H1 (cell line): ENCODE measurements around the gene NEB. TPM values are rescaled to one million over a fixed set of nuclear protein-coding genes. Genes with fewer than 3 reads are reported as not detected.
A peak's percentile ranks its signal among the peaks of the same experiment; 100 is the strongest.

Experiments used
- CTCF ChIA-PET: fragments of 300-600 bp; sonication (Branson Sonifier 250); formaldehyde crosslinking; loops from one replicate; lab custom pipeline; 2021; ENCODE audit not compliant: partially characterized antibody; lab: Charles Lee
- POLR2A ChIA-PET: fragments of 300-600 bp; sonication (Branson Sonifier 250); formaldehyde crosslinking; loops from one replicate; lab custom pipeline; 2021; ENCODE audit warnings: inconsistent platforms; ENCODE audit not compliant: partially characterized antibody; lab: Charles Lee
- DNase-seq, 2 experiments: peaks; one replicate each; pipeline versions ENCODE4 v3.0.0 to v3.0.0-alpha.2; 2010 to 2022; ENCODE audit warnings: low spot score in 2 of 2, low read depth in 1 of 2, mixed read lengths in 1 of 2
- FAIRE-seq: peaks from 2 replicates; lab custom pipeline; 2011; peaks lifted over from hg19 to GRCh38; lab: Jason Lieb, UNC
- H2AFZ ChIP-seq: 2 replicates; pipeline ENCODE4 v1.8.1; 2012; ENCODE audit warnings: low read length, inconsistent platforms
- H2AK5ac ChIP-seq: 2 replicates; pipeline ENCODE4 v1.6.1; 2013; ENCODE audit warnings: low read depth, low read length
- H2BK120ac ChIP-seq: replicated peaks from 2 replicates; pipeline ENCODE3; 2013; ENCODE audit warnings: low read depth, low read length, inconsistent platforms
- H2BK12ac ChIP-seq: 2 replicates; pipeline ENCODE4 v1.6.1; 2013; ENCODE audit warnings: low read depth, low read length
- H2BK15ac ChIP-seq: 2 replicates; pipeline ENCODE4 v1.6.1; 2013; ENCODE audit warnings: low read length
- H2BK20ac ChIP-seq: 2 replicates; pipeline ENCODE4 v1.6.1; 2013; ENCODE audit warnings: low read length
- H2BK5ac ChIP-seq: 2 replicates; pipeline ENCODE4 v1.6.1; 2013; ENCODE audit warnings: low read depth, low read length
- H3K14ac ChIP-seq: 2 replicates; pipeline ENCODE4 v1.6.1; 2013; ENCODE audit warnings: inconsistent platforms; ENCODE audit not compliant: insufficient read length
- H3K18ac ChIP-seq: 2 replicates; pipeline ENCODE4 v1.6.1; 2013; ENCODE audit warnings: low read length; ENCODE audit errors: extremely low read depth
- H3K23ac ChIP-seq: 2 replicates; pipeline ENCODE4 v1.6.1; 2013; ENCODE audit warnings: inconsistent platforms; ENCODE audit not compliant: insufficient read length
- H3K23me2 ChIP-seq: 2 replicates; pipeline ENCODE4 v1.6.1; 2013; ENCODE audit warnings: low read depth, low read length
- H3K27ac ChIP-seq: 2 replicates; pipeline ENCODE4 v1.6.1; 2011; ENCODE audit warnings: low read depth, low read length, inconsistent platforms
- H3K27me3 ChIP-seq, 4 experiments: replicated peaks in 1 of 4; 1 replicate in 1 of 4; 2 replicates in 3 of 4; pipeline versions ENCODE4 v1.6.1 to v1.8.1; 2011 to 2013; ENCODE audit warnings: low read length in 3 of 4, mild to moderate bottlenecking in 3 of 4, inconsistent platforms in 2 of 4, mixed read lengths in 2 of 4, moderate library complexity in 1 of 4; ENCODE audit not compliant: control insufficient read depth in 3 of 4, insufficient read depth in 3 of 4; ENCODE audit errors: extremely low read depth in 1 of 4
- H3K36me3 ChIP-seq, 4 experiments: 2 replicates each; pipeline versions ENCODE4 v1.6.1 to v1.8.1; 2011 to 2013; ENCODE audit warnings: mild to moderate bottlenecking in 4 of 4, low read length in 3 of 4, moderate library complexity in 2 of 4, control low read depth in 1 of 4, inconsistent platforms in 1 of 4; ENCODE audit not compliant: insufficient read depth in 4 of 4, control insufficient read depth in 2 of 4
- H3K4ac ChIP-seq: replicated peaks from 2 replicates; pipeline ENCODE3; 2013; ENCODE audit warnings: low read length, low read depth, mixed read lengths, inconsistent platforms; ENCODE audit not compliant: insufficient read length
- H3K4me1 ChIP-seq, 4 experiments: replicated peaks in 1 of 4; 1 replicate in 1 of 4; 2 replicates in 3 of 4; pipeline versions ENCODE4 v1.6.1 to v1.8.1; 2011 to 2013; ENCODE audit warnings: low read length in 3 of 4, inconsistent platforms in 2 of 4, mixed read lengths in 1 of 4; ENCODE audit not compliant: insufficient read depth in 4 of 4, control insufficient read depth in 3 of 4
- H3K4me2 ChIP-seq, 2 experiments: 2 replicates each; pipeline versions ENCODE4 v1.6.1 to v1.8.1; 2011 to 2013; ENCODE audit warnings: low read depth in 2 of 2, low read length in 2 of 2, control low read depth in 1 of 2, inconsistent platforms in 1 of 2, mild to moderate bottlenecking in 1 of 2; ENCODE audit not compliant: insufficient read depth in 1 of 2
- H3K4me3 ChIP-seq, 4 experiments: fragments of 200-600, 300-600 bp in 1 of 4; sonication (generic), shearing (Covaris generic), sonication (Bioruptor Twin) in 1 of 4; 2 replicates each; pipeline versions ENCODE4 v1.5.1 to v1.8.1; 2011 to 2016; ENCODE audit warnings: low read length in 4 of 4, low read depth in 3 of 4, control low read depth in 2 of 4, inconsistent platforms in 2 of 4, mild to moderate bottlenecking in 2 of 4, mixed read lengths in 1 of 4, moderate library complexity in 1 of 4; ENCODE audit not compliant: insufficient read depth in 2 of 4; ENCODE audit errors: extremely low read depth in 1 of 4
- H3K56ac ChIP-seq: replicated peaks from 2 replicates; pipeline ENCODE3; 2013; ENCODE audit warnings: low read depth, mild to moderate bottlenecking, mixed read lengths, low read length, inconsistent platforms; ENCODE audit not compliant: insufficient read length
- H3K79me1 ChIP-seq: 2 replicates; pipeline ENCODE4 v1.6.1; 2013; ENCODE audit warnings: low read depth, low read length, control low read depth
- H3K79me2 ChIP-seq, 2 experiments: 2 replicates each; pipeline versions ENCODE4 v1.6.1 to v1.8.1; 2012 to 2013; ENCODE audit warnings: low read length in 2 of 2, mild to moderate bottlenecking in 2 of 2, inconsistent platforms in 1 of 2; ENCODE audit not compliant: insufficient read depth in 2 of 2, control insufficient read depth in 1 of 2
- H3K9ac ChIP-seq, 4 experiments: replicated peaks in 1 of 4; 1 replicate in 1 of 4; 2 replicates in 3 of 4; pipeline versions ENCODE4 v1.6.1 to v1.8.1; 2011 to 2013; ENCODE audit warnings: low read depth in 3 of 4, low read length in 3 of 4, control low read depth in 2 of 4, mild to moderate bottlenecking in 2 of 4, moderate library complexity in 2 of 4, inconsistent platforms in 1 of 4; ENCODE audit errors: extremely low read depth in 1 of 4
- H3K9me3 ChIP-seq, 2 experiments: 2 replicates each; pipeline versions ENCODE4 v1.6.1 to v1.8.1; 2012 to 2013; ENCODE audit warnings: mild to moderate bottlenecking in 2 of 2, moderate library complexity in 2 of 2, control low read depth in 1 of 2, inconsistent platforms in 1 of 2, low read depth in 1 of 2, low read length in 1 of 2, mixed read lengths in 1 of 2; ENCODE audit not compliant: insufficient read depth in 2 of 2
- H4K20me1 ChIP-seq, 2 experiments: replicated peaks in 1 of 2; 2 replicates each; pipeline versions ENCODE3 to v1.8.1; 2011 to 2013; ENCODE audit warnings: inconsistent platforms in 2 of 2, low read length in 2 of 2, mild to moderate bottlenecking in 1 of 2; ENCODE audit not compliant: insufficient read depth in 2 of 2, control insufficient read depth in 1 of 2
- H4K5ac ChIP-seq: 2 replicates; pipeline ENCODE4 v1.6.1; 2013; ENCODE audit warnings: low read length, low read depth, mixed read lengths, inconsistent platforms; ENCODE audit not compliant: insufficient read length
- H4K8ac ChIP-seq: 2 replicates; pipeline ENCODE4 v1.8.0; 2013; ENCODE audit warnings: mild to moderate bottlenecking, moderate library complexity, low read length, inconsistent platforms; ENCODE audit not compliant: insufficient read depth; ENCODE audit errors: extremely low read depth
- H4K91ac ChIP-seq: replicated peaks from 2 replicates; pipeline ENCODE3; 2013; ENCODE audit warnings: low read length, mixed read lengths, inconsistent platforms; ENCODE audit not compliant: insufficient read length
- HDAC2 ChIP-seq, 2 experiments: fragments of 300-600 bp in 1 of 2; sonication (generic) in 1 of 2; IDR thresholded peaks; 2 replicates each; pipeline ENCODE4 v1.6.1; 2011 to 2012; ENCODE audit warnings: low read depth in 2 of 2, low read length in 2 of 2, mild to moderate bottlenecking in 2 of 2, moderate library complexity in 2 of 2, borderline replicate concordance in 1 of 2, inconsistent platforms in 1 of 2
- TAF1 ChIP-seq: IDR thresholded peaks from 2 replicates; pipeline ENCODE4 v1.6.1; 2011; ENCODE audit warnings: mild to moderate bottlenecking, low read depth, low read length
- WGBS, 2 experiments: shearing (Covaris generic) in 1 of 2; methylation state at CpG; one replicate each; pipeline versions ENCODE4 v1.1.6 to v1.1.7; 2013 to 2015; ENCODE audit warnings: low lambda C conversion rate in 2 of 2, mixed read lengths in 2 of 2, inconsistent platforms in 1 of 2, low coverage in 1 of 2, missing lambda C conversion rate in 1 of 2; ENCODE audit not compliant: insufficient replicate concordance in 2 of 2, insufficient coverage in 1 of 2, insufficient read length in 1 of 2; ENCODE audit errors: extremely low coverage in 1 of 2, missing lambda C conversion rate in 1 of 2; 5-methylcytosine and 5-hydroxymethylcytosine counted together
- polyA plus RNA-seq, 7 experiments: library from polyadenylated mRNA; depleted of rRNA in 3 of 7; stranded (reverse) in 5 of 7; unstranded in 2 of 7; fragments of >200 nt in 5 of 7; fragments of 200-250 nt in 2 of 7; gene quantifications; 1 replicate in 5 of 7; 2 replicates in 1 of 7; 4 replicates in 1 of 7; pipeline versions ENCODE4 v1.2.1 to v1.2.3, GENCODE V29; 2011 to 2013; ENCODE audit warnings: missing spikeins in 2 of 7, mixed read lengths in 2 of 7
- total RNA-seq: library from RNA; stranded (reverse); fragmentation: NEBNext Ultra II Directional; extraction: Animal tissue kit (Norgen Biotek cat#: 25700); gene quantifications from 2 replicates; pipeline ENCODE4 v1.2.1, GENCODE V29; 2021
- TF ChIP-seq, protein P1 (sequence below): IDR thresholded peaks from 2 replicates; pipeline ENCODE4 v1.6.1; 2012; ENCODE audit warnings: inconsistent platforms
- TF ChIP-seq, protein P2 (sequence below): IDR thresholded peaks from 2 replicates; pipeline ENCODE4 v1.6.1; 2011; ENCODE audit warnings: low read length, improper control_type of control experiment

Gene NEB
- total and polyA plus RNA-seq, 2 of the 8 experiments (the other 6 are each of a cell fraction or from before 2014, with no cell fraction given), result 1.4 to 2.5 TPM

GRCh38 chr2:151760139-151760650 lies 25.9 kb upstream of the NEB start:
- H3K27ac ChIP-seq, result no peak overlapping the region
- H3K4me2 ChIP-seq, result no peak overlapping the region
- H3K23me2 ChIP-seq, result no peaks in the 10 kb centered on the region

More at GRCh38 chr2:151760139-151760650, 25.9 kb upstream of the NEB start:
- Histone ChIP-seq H3K14ac (no peak overlapping the region), H3K4me1 (no peaks in the 10 kb centered on the region), H3K4ac (no peak overlapping the region), H3K79me1 (no peaks in the 10 kb centered on the region), H2AFZ (peak overlapping the region; percentile 65), H3K36me3 (no peaks in the 10 kb centered on the region), H3K56ac (no peak overlapping the region), H3K18ac (no peak overlapping the region), H4K8ac (no peak overlapping the region), H3K9ac (no peak overlapping the region), H2BK15ac (no peak overlapping the region), H4K91ac (no peak overlapping the region), H2BK20ac (no peak overlapping the region), H3K23ac (no peak overlapping the region), H3K9me3 (no peaks in the 10 kb centered on the region), H2BK120ac (no peak overlapping the region), H3K27me3 (no peaks in the 10 kb centered on the region), H3K79me2 (no peaks in the 10 kb centered on the region), H3K4me3 (no peak overlapping the region), H4K20me1 (no peaks in the 10 kb centered on the region), H2BK12ac (no peak overlapping the region), H2AK5ac (no peak overlapping the region), H4K5ac (no peak overlapping the region), H2BK5ac (no peak overlapping the region)
- 92% methylated on average over 11 of the region's 11 CpGs; no CpG with 5 or more reads in 1 of the 2 experiments for WGBS, 2 experiments
- TF ChIP-seq TAF1 (no peak), HDAC2 (IDR thresholded peaks at IDR 0.05; ENCODE audit: borderline replicate concordance in 1 of 2, low read depth in 2 of 2, low read length in 2 of 2) (no peak)
- TF ChIP-seq, protein P1, sequence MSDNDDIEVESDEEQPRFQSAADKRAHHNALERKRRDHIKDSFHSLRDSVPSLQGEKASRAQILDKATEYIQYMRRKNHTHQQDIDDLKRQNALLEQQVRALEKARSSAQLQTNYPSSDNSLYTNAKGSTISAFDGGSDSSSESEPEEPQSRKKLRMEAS, result peak; percentile 12; the same call in 1 of the 2 replicates
- TF ChIP-seq, protein P2, sequence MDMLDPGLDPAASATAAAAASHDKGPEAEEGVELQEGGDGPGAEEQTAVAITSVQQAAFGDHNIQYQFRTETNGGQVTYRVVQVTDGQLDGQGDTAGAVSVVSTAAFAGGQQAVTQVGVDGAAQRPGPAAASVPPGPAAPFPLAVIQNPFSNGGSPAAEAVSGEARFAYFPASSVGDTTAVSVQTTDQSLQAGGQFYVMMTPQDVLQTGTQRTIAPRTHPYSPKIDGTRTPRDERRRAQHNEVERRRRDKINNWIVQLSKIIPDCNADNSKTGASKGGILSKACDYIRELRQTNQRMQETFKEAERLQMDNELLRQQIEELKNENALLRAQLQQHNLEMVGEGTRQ, result no peak
- no peak for FAIRE-seq
- POLR2A ChIA-PET, result no interaction called here
- DNase-seq, result peak in 1 of 2 experiments; percentile 7
- CTCF ChIA-PET, result no interaction called here
